ENCODE results near the gene ELAC1.

DNA sequence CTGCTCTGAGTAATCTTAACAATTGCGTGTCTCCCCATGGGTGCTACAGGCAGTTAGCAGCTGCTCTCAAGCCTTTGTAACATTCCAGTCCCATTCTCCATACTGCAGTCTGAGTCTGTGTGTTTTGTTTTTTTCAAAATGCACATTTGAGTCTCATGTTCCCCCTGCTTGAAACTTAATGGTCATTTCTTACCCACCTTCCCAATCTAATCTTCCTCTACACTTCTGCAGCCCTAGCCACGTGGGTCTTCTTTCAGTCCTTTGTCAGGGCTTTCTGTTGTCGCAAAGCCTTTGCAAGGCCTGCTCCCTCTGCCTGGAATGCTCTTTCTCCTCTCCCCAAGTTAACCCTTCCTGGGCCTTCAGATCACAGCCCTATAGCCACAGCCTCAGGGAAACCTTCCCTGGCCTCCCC lies 24.5 kb downstream of the ELAC1 start:
- TF ChIP-seq CTCF (IDR thresholded peaks at IDR 0.05; ENCODE audit: low read depth, low read length) (no peak), EZH2phosphoT487 (IDR thresholded peaks at IDR 0.05; ENCODE audit: low read depth) (no peak)
